Endothelial cell of umbilical vein (primary cell): ENCODE data around the gene UBXN6. TPM values are rescaled to one million over a fixed set of nuclear protein-coding genes. Genes with fewer than 3 reads are reported as not detected.

Experiments used
- BruUV-seq: library from RNA; stranded (reverse); fragments of 400-500 nt; replicated peaks from 2 replicates; lab custom pipeline; 2021; lab: Mats Ljungman, UMichigan
- CTCF ChIA-PET: fragments of 300-600, 350-600 bp; sonication (Branson Sonifier 250); formaldehyde crosslinking; loops from one replicate; lab custom pipeline; 2021; ENCODE audit warnings: antibody characterized with exemption, inconsistent platforms; lab: Charles Lee
- POLR2A ChIA-PET: fragments of 300-600, 350-600 bp; sonication (Branson Sonifier 250); formaldehyde crosslinking; loops from one replicate; lab custom pipeline; 2021; ENCODE audit warnings: antibody characterized with exemption, inconsistent platforms; lab: Charles Lee
- DNase-seq: peaks from one replicate; pipeline ENCODE4 v3.0.0-alpha.2; 2011; ENCODE audit warnings: low read depth, low spot score
- FAIRE-seq: peaks from 2 replicates; lab custom pipeline; 2011; peaks lifted over from hg19 to GRCh38; lab: Jason Lieb, UNC
- H2AFZ ChIP-seq: 2 replicates; pipeline ENCODE4 v1.6.0; 2012; ENCODE audit warnings: low read depth, low read length, control low read depth, inconsistent platforms
- H3K27ac ChIP-seq: 2 replicates; pipeline ENCODE4 v1.5.1; 2011; ENCODE audit warnings: low read depth, mild to moderate bottlenecking, control low read depth, low read length, moderate library complexity; ENCODE audit not compliant: insufficient read depth
- H3K27me3 ChIP-seq, 2 experiments: 2 replicates each; pipeline versions ENCODE4 v1.6.0 to v1.6.1; 2011; ENCODE audit warnings: low read length in 2 of 2, mixed read lengths in 1 of 2; ENCODE audit not compliant: control insufficient read depth in 2 of 2, insufficient read depth in 2 of 2
- H3K36me3 ChIP-seq, 2 experiments: 2 replicates in 1 of 2; 3 replicates in 1 of 2; pipeline ENCODE4 v1.5.1; 2011; ENCODE audit warnings: low read length in 2 of 2, mild to moderate bottlenecking in 1 of 2, moderate library complexity in 1 of 2; ENCODE audit not compliant: control insufficient read depth in 2 of 2, insufficient read depth in 2 of 2; ENCODE audit errors: extremely low read depth in 1 of 2
- H3K4me1 ChIP-seq: 3 replicates; pipeline ENCODE4 v1.5.1; 2011; ENCODE audit warnings: mild to moderate bottlenecking, low read length; ENCODE audit not compliant: control insufficient read depth, insufficient read depth; ENCODE audit errors: extremely low read depth
- H3K4me2 ChIP-seq: 2 replicates; pipeline ENCODE4 v1.6.1; 2011; ENCODE audit warnings: low read length, control low read depth, mixed read lengths; ENCODE audit not compliant: insufficient read depth
- H3K4me3 ChIP-seq, 3 experiments: fragments of 200-600 bp in 1 of 3; sonication (generic), shearing (Covaris generic) in 1 of 3; replicated peaks in 1 of 3; 2 replicates each; pipeline ENCODE4 v1.5.1; 2011 to 2016; ENCODE audit warnings: control low read depth in 3 of 3, low read length in 3 of 3, mild to moderate bottlenecking in 2 of 3, inconsistent platforms in 1 of 3, low read depth in 1 of 3, moderate library complexity in 1 of 3; ENCODE audit not compliant: insufficient read depth in 1 of 3
- H3K79me2 ChIP-seq: 2 replicates; pipeline ENCODE4 v1.6.0; 2012; ENCODE audit warnings: low read length, inconsistent platforms; ENCODE audit not compliant: control insufficient read depth, insufficient read depth
- H3K9ac ChIP-seq: replicated peaks from 2 replicates; pipeline ENCODE3; 2011; ENCODE audit warnings: low read length, control low read depth; ENCODE audit not compliant: insufficient read depth; ENCODE audit errors: extremely low read depth
- H3K9me1 ChIP-seq: replicated peaks from 3 replicates; pipeline ENCODE4 v1.6.0; 2011; ENCODE audit warnings: mild to moderate bottlenecking, low read length; ENCODE audit not compliant: control insufficient read depth, insufficient read depth; ENCODE audit errors: extremely low read depth
- H3K9me3 ChIP-seq: replicated peaks from 2 replicates; pipeline ENCODE4 v1.5.1; 2012; ENCODE audit warnings: low read length, inconsistent platforms; ENCODE audit not compliant: control insufficient read depth, insufficient read depth
- H4K20me1 ChIP-seq: replicated peaks from 2 replicates; pipeline ENCODE3; 2011; ENCODE audit warnings: mild to moderate bottlenecking, low read length; ENCODE audit not compliant: control insufficient read depth, insufficient read depth; ENCODE audit errors: extremely low read depth
- EZH2 ChIP-seq: IDR thresholded peaks from 2 replicates; pipeline ENCODE4 v1.6.1; 2012; ENCODE audit warnings: borderline replicate concordance, low read depth, mild to moderate bottlenecking, moderate library complexity, low read length, inconsistent platforms; ENCODE audit not compliant: severe bottlenecking
- FOS ChIP-seq: IDR thresholded peaks from 2 replicates; pipeline ENCODE4 v1.6.1; 2011; ENCODE audit warnings: mild to moderate bottlenecking, low read length, moderate library complexity, borderline replicate concordance; ENCODE audit not compliant: insufficient read depth
- GATA2 ChIP-seq: IDR thresholded peaks from 2 replicates; pipeline ENCODE4 v1.7.0; 2011; ENCODE audit warnings: low read depth, mild to moderate bottlenecking, moderate library complexity, mixed read lengths, low read length; ENCODE audit not compliant: insufficient read length, insufficient read depth
- JUN ChIP-seq: IDR thresholded peaks from 2 replicates; pipeline ENCODE4 v1.6.1; 2011; ENCODE audit warnings: borderline replicate concordance, low read depth; ENCODE audit not compliant: insufficient read length, insufficient read depth
- MYC ChIP-seq: IDR thresholded peaks from one replicate; pipeline ENCODE4 v1.6.1; 2011; ENCODE audit warnings: mild to moderate bottlenecking, low read depth, low read length
- POLR2A ChIP-seq: IDR thresholded peaks from 2 replicates; pipeline ENCODE4 v1.6.1; 2012; ENCODE audit warnings: low read depth, mild to moderate bottlenecking, control low read depth, low read length
- POLR2AphosphoS5 ChIP-seq: IDR thresholded peaks from 2 replicates; pipeline ENCODE4 v1.6.1; 2012; ENCODE audit warnings: low read depth, mild to moderate bottlenecking, control low read depth, low read length, moderate library complexity; ENCODE audit not compliant: insufficient read depth
- dilution Hi-C: fragments of 300-500 bp; cut with MboI; formaldehyde crosslinking; loops from one replicate; pipeline ENCODE4 v1.15.0; 2019; ENCODE audit warnings: low sequenced_read_pairs; ENCODE audit not compliant: extremely low pct_ligation_motif_present
- intact Hi-C: fragments of 100-400 bp; cut with micrococcal nuclease; formaldehyde crosslinking; loops from one replicate; pipeline ENCODE4 v1.10.0; 2022
- polyA plus RNA-seq, 4 experiments: library from polyadenylated mRNA; depleted of rRNA in 3 of 4; stranded (reverse) in 3 of 4; unstranded in 1 of 4; fragments of >200 nt; gene quantifications; 2 replicates each; pipeline versions ENCODE4 v1.2.1 to v1.2.3, GENCODE V29; 2011 to 2012; ENCODE audit warnings: missing spikeins in 1 of 4
- total RNA-seq: library from RNA; stranded (reverse); gene quantifications from 2 replicates; pipeline ENCODE4 v1.2.3, GENCODE V29; 2021
- TF ChIP-seq, protein P1 (sequence below): IDR thresholded peaks from 2 replicates; pipeline ENCODE4 v1.6.1; 2011; ENCODE audit not compliant: insufficient read depth, insufficient read length
- TF ChIP-seq, protein P2 (sequence below), 2 donors: IDR thresholded peaks; 1 replicate in 1 of 2; 2 replicates in 1 of 2; pipeline ENCODE4 v1.5.1; 2011; ENCODE audit warnings: low read length in 2 of 2, mild to moderate bottlenecking in 2 of 2, moderate library complexity in 2 of 2, control low read depth in 1 of 2, inconsistent platforms in 1 of 2, low read depth in 1 of 2; ENCODE audit not compliant: insufficient read depth in 1 of 2; ENCODE audit errors: extremely low read depth in 1 of 2

The UBXN6 gene
- total and polyA plus RNA-seq, 2 donors (not counting 3 experiments of a cell fraction or from before 2014, with no cell fraction given) = 78.5 to 93.7 TPM

DNA sequence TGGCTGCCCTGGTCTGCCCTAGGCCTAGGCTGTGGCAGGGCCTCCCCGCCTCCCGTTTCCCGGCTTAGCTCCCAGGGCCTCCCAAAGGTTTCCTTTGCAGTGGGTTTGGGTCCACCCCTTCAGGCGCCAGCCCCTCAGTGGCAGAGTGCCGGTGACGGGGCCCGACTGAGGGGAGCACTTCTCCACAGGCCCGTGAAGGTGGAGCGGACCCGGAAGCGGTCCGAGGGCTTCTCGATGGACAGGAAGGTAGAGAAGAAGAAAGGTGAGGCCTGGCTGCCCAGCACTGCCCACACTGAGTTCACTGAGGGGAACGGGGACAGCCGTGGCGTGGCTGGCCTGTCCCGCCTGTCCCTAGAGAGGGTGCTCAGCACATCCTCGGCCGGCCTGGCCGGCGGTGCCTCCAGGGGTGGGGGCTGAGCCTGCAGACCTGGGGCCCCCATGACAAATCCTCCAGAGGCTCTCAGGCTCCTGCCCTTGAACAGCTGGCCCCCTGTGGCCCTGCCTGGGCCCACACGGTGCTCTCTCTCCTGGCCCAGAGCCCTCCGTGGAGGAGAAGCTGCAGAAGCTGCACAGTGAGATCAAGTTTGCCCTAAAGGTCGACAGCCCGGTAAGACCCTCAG lies 40.3 kb upstream of the UBXN6 start:
- no peaks in the 10 kb centered on the region for H3K9me1 ChIP-seq
- H3K9me3 ChIP-seq = no peaks in the 10 kb centered on the region
- H3K4me1 ChIP-seq = no peaks in the 10 kb centered on the region
- FAIRE-seq (no peak), DNase-seq (no peak)
- peaks cover 4 to 50% of the 10 kb centered on the region in 2 experiments for H3K36me3 ChIP-seq
- intact Hi-C loops = no loop called here
- POLR2A ChIA-PET = no interaction called here
- H3K9ac ChIP-seq = no peak overlapping the region
- BruUV-seq = no TSS peak
- no peak overlapping the region for H3K4me2 ChIP-seq
- dilution Hi-C loops = no loop called here
- no peak overlapping the region for H2AFZ ChIP-seq
- TF ChIP-seq JUN = no peak
- no peak for TF ChIP-seq POLR2AphosphoS5
- TF ChIP-seq, protein P1, sequence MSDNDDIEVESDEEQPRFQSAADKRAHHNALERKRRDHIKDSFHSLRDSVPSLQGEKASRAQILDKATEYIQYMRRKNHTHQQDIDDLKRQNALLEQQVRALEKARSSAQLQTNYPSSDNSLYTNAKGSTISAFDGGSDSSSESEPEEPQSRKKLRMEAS = no peak
- TF ChIP-seq, protein P2, sequence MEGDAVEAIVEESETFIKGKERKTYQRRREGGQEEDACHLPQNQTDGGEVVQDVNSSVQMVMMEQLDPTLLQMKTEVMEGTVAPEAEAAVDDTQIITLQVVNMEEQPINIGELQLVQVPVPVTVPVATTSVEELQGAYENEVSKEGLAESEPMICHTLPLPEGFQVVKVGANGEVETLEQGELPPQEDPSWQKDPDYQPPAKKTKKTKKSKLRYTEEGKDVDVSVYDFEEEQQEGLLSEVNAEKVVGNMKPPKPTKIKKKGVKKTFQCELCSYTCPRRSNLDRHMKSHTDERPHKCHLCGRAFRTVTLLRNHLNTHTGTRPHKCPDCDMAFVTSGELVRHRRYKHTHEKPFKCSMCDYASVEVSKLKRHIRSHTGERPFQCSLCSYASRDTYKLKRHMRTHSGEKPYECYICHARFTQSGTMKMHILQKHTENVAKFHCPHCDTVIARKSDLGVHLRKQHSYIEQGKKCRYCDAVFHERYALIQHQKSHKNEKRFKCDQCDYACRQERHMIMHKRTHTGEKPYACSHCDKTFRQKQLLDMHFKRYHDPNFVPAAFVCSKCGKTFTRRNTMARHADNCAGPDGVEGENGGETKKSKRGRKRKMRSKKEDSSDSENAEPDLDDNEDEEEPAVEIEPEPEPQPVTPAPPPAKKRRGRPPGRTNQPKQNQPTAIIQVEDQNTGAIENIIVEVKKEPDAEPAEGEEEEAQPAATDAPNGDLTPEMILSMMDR (IDR thresholded peaks at IDR 0.05; ENCODE audit: extremely low read depth in 1 of 2, insufficient read depth in 1 of 2, low read depth in 1 of 2, low read length in 2 of 2) = no peak
- H3K27me3 ChIP-seq = no peaks in the 10 kb centered on the region
- CTCF ChIA-PET = interaction anchor here (0.5 kb wide), 1 partner anchor 27 kb away, joined by 3 read pairs; no protein-coding TSS in a partner anchor
- no peak overlapping the region for H3K27ac ChIP-seq
- no peaks in the 10 kb centered on the region for H3K79me2 ChIP-seq
- H3K4me3 ChIP-seq = no peak overlapping the region
- H4K20me1 ChIP-seq = no peaks in the 10 kb centered on the region

- no peak overlapping the region for H3K9ac ChIP-seq
- H3K27me3 ChIP-seq = no peaks in the 10 kb centered on the region
- no peak overlapping the region for H3K27ac ChIP-seq
- ChIA-PET POLR2A (no interaction called here), CTCF (no interaction called here)
- BruUV-seq = no TSS peak
- H3K4me1 ChIP-seq = no peaks in the 10 kb centered on the region
- FAIRE-seq (no peak), DNase-seq (no peak)
- no peak overlapping the region for H3K4me2 ChIP-seq
- no peak overlapping the region for H3K4me3 ChIP-seq
- no peaks in the 10 kb centered on the region for H3K9me3 ChIP-seq
- peaks cover 4 to 54% of the 10 kb centered on the region in 2 experiments for H3K36me3 ChIP-seq
- no peaks in the 10 kb centered on the region for H4K20me1 ChIP-seq
- no peak overlapping the region for H2AFZ ChIP-seq
- dilution Hi-C loops (no loop called here), intact Hi-C loops (no loop called here)
- H3K79me2 ChIP-seq = no peaks in the 10 kb centered on the region
- TF ChIP-seq, protein P1 = no peak
- TF ChIP-seq POLR2AphosphoS5 (no peak), GATA2 (no peak), FOS (no peak), POLR2A (no peak), MYC (no peak), EZH2 (no peak), JUN (no peak)
- TF ChIP-seq, protein P2 (IDR thresholded peaks at IDR 0.05; ENCODE audit: extremely low read depth in 1 of 2, insufficient read depth in 1 of 2, low read depth in 1 of 2, low read length in 2 of 2) = no peak
- H3K9me1 ChIP-seq = no peaks in the 10 kb centered on the region
These were observed 38.7 kb upstream of the UBXN6 start for GRCh38 chr19:4496304-4496703.
